HEK293 (cell line): ENCODE results near the gene DDX51.

Source experiments
- PATZ1 ChIP-seq: fragments of 450-650 bp; formaldehyde crosslinking; IDR thresholded peaks from 2 replicates; pipeline ENCODE4 v1.5.1; 2016; ENCODE audit warnings: missing biosample characterization, missing genetic modification characterization
- PRDM2 ChIP-seq: fragments of 450-650 bp; formaldehyde crosslinking; IDR thresholded peaks from 2 replicates; pipeline ENCODE4 v1.5.1; 2016; ENCODE audit warnings: missing biosample characterization, missing genetic modification characterization, borderline replicate concordance
- SALL2 ChIP-seq: fragments of 450-650 bp; formaldehyde crosslinking; IDR thresholded peaks from 2 replicates; pipeline ENCODE4 v1.5.0; 2017; ENCODE audit warnings: missing biosample characterization, mild to moderate bottlenecking, missing genetic modification characterization, borderline replicate concordance
- ZBTB1 ChIP-seq: fragments of 450-650 bp; formaldehyde crosslinking; IDR thresholded peaks from 2 replicates; pipeline ENCODE4 v1.5.1; 2016; ENCODE audit warnings: missing biosample characterization, missing genetic modification characterization
- ZBTB11 ChIP-seq: fragments of 450-650 bp; formaldehyde crosslinking; conservative IDR thresholded peaks from 2 replicates; pipeline ENCODE4 v1.5.1; 2016; ENCODE audit warnings: low read depth, missing biosample characterization, missing genetic modification characterization
- ZBTB26 ChIP-seq: fragments of 450-650 bp; formaldehyde crosslinking; optimal IDR thresholded peaks from 2 replicates; pipeline ENCODE3; 2016; ENCODE audit warnings: missing biosample characterization, mild to moderate bottlenecking, missing genetic modification characterization
- ZFP69B ChIP-seq: fragments of 450-650 bp; formaldehyde crosslinking; IDR thresholded peaks from 2 replicates; pipeline ENCODE4 v1.5.1; 2016; ENCODE audit warnings: missing biosample characterization, missing genetic modification characterization
- ZNF311 ChIP-seq: fragments of 450-650 bp; formaldehyde crosslinking; IDR thresholded peaks from 2 replicates; pipeline ENCODE4 v1.5.1; 2017; ENCODE audit warnings: missing biosample characterization, missing genetic modification characterization, borderline replicate concordance
- ZNF426 ChIP-seq: fragments of 450-650 bp; formaldehyde crosslinking; IDR thresholded peaks from 2 replicates; pipeline ENCODE4 v1.5.1; 2017; ENCODE audit warnings: missing biosample characterization, missing genetic modification characterization, mild to moderate bottlenecking, inconsistent platforms, moderate library complexity
- ZNF510 ChIP-seq: fragments of 450-650 bp; formaldehyde crosslinking; IDR thresholded peaks from 2 replicates; pipeline ENCODE4 v1.5.1; 2018; ENCODE audit warnings: mild to moderate bottlenecking, missing genetic modification characterization, missing biosample characterization; ENCODE audit not compliant: insufficient replicate concordance
- ZNF521 ChIP-seq: fragments of 450-650 bp; formaldehyde crosslinking; IDR thresholded peaks from 2 replicates; pipeline ENCODE4 v1.5.1; 2017; ENCODE audit warnings: missing biosample characterization, mild to moderate bottlenecking, missing genetic modification characterization
- ZNF692 ChIP-seq: fragments of 450-650 bp; formaldehyde crosslinking; IDR thresholded peaks from 2 replicates; pipeline ENCODE4 v1.5.1; 2016; ENCODE audit warnings: missing biosample characterization, missing genetic modification characterization
- ZNF830 ChIP-seq: fragments of 450-650 bp; IDR thresholded peaks from 2 replicates; pipeline ENCODE4 v1.5.0; 2018; ENCODE audit warnings: missing biosample characterization, missing genetic modification characterization, low read depth, mild to moderate bottlenecking, moderate library complexity
- ZXDB ChIP-seq: fragments of 450-650 bp; formaldehyde crosslinking; IDR thresholded peaks from 2 replicates; pipeline ENCODE4 v1.5.1; 2016; ENCODE audit warnings: missing biosample characterization, missing genetic modification characterization

The DDX51 gene

GRCh38 chr12:132170637-132171292 is 26.6 kb upstream of the DDX51 start (continued):
- no peak for TF ChIP-seq ZBTB11 (tag by site-specific recombination)
- TF ChIP-seq PRDM2 (tag by site-specific recombination): no peak
- no peak for TF ChIP-seq ZBTB26 (tag by site-specific recombination)
- TF ChIP-seq ZXDB (tag by site-specific recombination): no peak
- 0 out of 2 replicates have a peak, but pooled peaks have one; percentile 40 for TF ChIP-seq ZBTB1
- TF ChIP-seq ZNF311 (tag by site-specific recombination): no peak
- no peak for TF ChIP-seq ZNF521 (tag by site-specific recombination)
- TF ChIP-seq ZNF426 (tag by site-specific recombination): no peak
- TF ChIP-seq ZNF510: no peak
- no peak for TF ChIP-seq PATZ1
- TF ChIP-seq ZNF830 (tag by site-specific recombination): no peak
- TF ChIP-seq ZFP69B: peak; percentile 52; the same call in 1 of the 2 replicates
- 0 out of 2 replicates have a peak, but pooled peaks have one; percentile 36 for TF ChIP-seq ZNF692 (tag by site-specific recombination)
- TF ChIP-seq SALL2 (tag by site-specific recombination): no peak
